SKM-1 (cell line): ENCODE data around the gene HIRA.

Source experiments
- DNase-seq: peaks from one replicate; lab custom pipeline; 2025; ENCODE audit not compliant: unreplicated experiment; lab: John Stamatoyannopoulos, UW

The HIRA gene, protein sequence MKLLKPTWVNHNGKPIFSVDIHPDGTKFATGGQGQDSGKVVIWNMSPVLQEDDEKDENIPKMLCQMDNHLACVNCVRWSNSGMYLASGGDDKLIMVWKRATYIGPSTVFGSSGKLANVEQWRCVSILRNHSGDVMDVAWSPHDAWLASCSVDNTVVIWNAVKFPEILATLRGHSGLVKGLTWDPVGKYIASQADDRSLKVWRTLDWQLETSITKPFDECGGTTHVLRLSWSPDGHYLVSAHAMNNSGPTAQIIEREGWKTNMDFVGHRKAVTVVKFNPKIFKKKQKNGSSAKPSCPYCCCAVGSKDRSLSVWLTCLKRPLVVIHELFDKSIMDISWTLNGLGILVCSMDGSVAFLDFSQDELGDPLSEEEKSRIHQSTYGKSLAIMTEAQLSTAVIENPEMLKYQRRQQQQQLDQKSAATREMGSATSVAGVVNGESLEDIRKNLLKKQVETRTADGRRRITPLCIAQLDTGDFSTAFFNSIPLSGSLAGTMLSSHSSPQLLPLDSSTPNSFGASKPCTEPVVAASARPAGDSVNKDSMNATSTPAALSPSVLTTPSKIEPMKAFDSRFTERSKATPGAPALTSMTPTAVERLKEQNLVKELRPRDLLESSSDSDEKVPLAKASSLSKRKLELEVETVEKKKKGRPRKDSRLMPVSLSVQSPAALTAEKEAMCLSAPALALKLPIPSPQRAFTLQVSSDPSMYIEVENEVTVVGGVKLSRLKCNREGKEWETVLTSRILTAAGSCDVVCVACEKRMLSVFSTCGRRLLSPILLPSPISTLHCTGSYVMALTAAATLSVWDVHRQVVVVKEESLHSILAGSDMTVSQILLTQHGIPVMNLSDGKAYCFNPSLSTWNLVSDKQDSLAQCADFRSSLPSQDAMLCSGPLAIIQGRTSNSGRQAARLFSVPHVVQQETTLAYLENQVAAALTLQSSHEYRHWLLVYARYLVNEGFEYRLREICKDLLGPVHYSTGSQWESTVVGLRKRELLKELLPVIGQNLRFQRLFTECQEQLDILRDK

DNA sequence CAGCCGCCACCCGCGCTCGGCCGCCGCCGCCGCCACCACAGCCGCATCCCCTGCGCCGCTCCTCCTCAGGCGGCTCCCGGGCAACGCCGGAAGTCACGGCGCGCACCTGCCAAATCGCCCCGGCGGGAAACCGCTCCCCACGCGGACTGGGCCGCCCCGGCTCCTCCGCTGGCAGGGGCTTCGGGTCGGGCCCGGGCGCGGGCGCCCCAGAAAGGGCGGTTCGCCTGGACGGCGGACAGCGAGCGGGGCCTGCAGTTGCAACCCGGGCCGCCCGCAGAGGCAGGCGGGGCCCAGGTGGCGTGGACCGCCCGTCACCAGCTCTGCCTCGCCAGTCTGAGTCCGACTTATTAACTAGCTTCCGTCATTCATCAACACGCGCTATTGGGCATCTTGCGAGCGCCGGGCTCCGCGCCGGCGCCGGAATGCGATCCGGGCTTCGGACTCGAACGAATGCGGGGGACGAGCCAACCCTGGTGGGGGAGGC, at the start of gene HIRA:
Gene HIRA, minus strand, starts transcription at position 85 of the 484 bp plus-strand sequence. CDS start 257 bp downstream, outside the sequence.
- DNase-seq: peak; percentile 30

DNA sequence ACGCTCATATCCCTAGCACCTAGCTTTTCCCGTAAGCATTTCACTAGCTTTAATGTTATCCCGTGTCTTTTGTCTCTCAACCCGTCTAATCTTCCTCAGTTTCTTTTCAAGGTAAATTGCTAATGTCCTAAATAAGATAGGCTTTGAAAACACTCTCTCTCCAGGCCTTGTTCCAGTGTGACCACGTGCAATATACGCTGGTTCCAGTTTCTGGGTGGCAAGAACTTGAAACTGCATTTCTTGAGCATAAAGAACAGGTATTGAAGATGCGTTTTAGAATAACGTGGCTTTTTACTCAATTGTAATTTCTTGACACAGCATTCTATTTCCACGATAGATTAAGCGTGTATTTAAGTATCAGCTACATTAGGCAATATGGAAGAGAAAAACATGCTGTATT, 49.3 kb upstream of the HIRA start:
- no peak for DNase-seq

DNA sequence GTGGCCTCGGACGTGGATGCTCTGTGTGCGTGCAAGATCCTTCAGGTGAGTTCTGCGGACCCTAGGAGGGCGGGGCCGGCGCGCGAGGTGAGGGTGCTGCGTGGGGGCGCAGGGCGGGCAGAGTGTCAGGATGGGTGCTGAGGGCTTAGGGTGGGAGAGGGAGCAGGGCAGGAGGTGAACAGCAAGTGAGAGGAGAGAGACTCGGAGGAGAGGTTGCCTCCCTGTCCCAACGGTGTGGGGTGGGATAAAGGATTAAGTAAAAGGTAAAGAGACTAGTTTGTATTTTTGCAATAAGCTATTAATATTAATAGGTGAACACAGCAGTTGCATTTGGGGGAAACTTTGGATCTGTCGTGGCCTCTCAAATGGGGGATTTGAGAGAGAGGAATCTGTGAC, 48.6 kb upstream of the HIRA start:
- DNase-seq: no peak

DNA sequence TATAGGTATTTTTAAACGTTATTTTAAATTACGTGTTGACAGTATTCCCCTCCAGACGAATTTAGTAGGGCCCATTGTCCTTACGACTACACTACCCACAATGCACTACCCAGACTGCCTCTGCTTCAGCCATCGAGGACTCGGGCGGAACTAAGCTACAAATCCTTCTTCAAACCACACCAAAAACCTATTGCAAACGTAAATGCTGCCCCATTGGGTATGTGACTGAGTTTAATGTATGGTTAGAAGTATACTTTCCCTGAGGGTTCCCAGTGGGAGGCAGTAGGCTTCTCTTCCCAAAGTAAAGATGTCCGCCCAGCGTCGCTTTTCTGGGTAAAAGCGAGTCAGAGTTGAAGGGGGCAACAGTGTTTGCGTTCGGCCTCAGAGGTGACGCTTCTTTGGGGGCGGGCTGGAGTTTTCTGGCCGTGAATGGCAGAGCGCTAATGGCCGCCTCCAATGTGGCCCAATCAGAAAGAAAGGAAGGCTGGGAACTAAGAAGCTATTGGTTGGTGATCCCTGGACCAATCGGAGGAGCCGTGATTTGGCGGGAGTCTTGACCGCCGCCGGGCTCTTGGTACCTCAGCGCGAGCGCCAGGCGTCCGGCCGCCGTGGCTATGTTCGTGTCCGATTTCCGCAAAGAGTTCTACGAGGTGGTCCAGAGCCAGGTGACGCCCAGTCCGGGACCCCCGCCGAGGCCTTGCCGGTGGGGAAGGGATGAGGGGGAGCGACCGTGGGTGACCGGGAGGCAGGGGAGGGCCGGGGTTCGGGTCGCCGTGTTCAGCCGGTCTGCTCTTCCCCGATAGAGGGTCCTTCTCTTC, 48.0 kb upstream of the HIRA start, which contains the start of gene CDC45:
Gene CDC45, plus strand, starts transcription at position 566 of the 818 bp plus-strand sequence. Its CDS starts 49 bp downstream, at position 615.
- peak; percentile 99 for DNase-seq

GRCh38 chr22:19478901-19479354, 47.4 kb upstream of the HIRA start, which contains the start of gene UFD1:
Gene UFD1, minus strand, starts transcription at chr22:19479193. Its CDS starts 108 bp downstream, at chr22:19479085.
- peak; percentile 85 for DNase-seq

DNA sequence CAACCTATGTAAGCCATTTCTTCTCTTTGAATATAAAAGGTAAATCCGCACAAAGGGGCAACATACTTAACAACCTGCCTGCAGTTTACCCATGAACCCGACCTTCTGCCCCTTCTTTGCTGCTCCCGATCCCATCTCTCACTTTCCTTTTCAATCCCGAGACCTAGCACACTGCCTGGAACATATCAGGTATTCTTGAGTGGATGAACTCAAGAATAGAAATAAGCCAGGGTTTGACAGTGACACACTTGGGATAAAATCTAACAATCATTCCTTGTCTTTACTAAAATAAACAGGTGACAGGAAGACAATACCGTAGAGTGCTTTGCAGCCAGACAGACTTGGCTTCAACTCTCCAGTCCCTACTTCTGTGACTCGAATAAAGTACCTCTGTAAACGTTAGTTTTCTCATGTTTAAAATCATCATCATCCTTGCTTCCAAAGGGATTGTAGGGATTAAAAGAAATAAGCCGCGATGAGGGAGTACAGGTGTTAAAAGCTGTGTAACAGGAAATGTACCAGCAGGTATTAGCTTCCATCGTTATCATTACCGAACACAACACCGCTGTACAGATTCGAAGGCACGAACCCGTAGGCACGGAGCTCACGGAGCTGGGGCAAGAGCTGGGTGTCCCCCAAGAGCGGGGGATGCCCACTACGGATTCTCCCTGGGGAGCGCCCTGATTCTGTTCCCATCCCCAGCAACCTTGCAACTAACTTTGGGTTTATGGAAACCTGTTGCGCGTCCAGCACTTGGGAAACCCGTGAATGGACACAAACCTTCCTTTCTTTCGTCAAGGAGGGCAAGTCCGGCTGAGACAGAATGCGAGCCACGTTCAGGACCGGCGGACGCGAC, 46.7 kb upstream of the HIRA start:
- DNase-seq: no peak

GRCh38 chr22:19477321-19478044, 46.0 kb upstream of the HIRA start:
- DNase-seq: no peak

DNA sequence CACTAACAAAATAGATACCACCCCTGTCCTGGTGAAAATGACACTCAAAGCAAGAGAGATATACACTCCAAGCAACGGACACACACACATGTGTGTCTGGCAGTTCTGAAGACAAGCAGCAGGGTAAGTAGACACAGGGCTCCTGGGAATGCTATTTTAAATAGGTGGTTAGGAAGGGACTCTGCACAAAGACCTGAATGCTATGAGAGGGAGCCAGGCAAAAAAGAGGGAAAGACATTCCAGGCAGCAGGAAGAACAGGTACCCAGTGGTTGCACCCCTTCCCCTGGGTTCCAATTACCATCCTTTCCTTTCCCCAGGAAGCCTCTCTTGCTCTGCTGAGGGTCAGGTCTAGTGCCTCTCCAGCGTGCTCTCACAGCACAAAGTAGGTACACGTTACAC, 44.5 kb upstream of the HIRA start:
- DNase-seq: no peak

GRCh38 chr22:19473578-19473977, 42.0 kb upstream of the HIRA start:
- no peak for DNase-seq

- no peak for DNase-seq
These were observed 40.7 kb upstream of the HIRA start for GRCh38 chr22:19472233-19472632.

DNA sequence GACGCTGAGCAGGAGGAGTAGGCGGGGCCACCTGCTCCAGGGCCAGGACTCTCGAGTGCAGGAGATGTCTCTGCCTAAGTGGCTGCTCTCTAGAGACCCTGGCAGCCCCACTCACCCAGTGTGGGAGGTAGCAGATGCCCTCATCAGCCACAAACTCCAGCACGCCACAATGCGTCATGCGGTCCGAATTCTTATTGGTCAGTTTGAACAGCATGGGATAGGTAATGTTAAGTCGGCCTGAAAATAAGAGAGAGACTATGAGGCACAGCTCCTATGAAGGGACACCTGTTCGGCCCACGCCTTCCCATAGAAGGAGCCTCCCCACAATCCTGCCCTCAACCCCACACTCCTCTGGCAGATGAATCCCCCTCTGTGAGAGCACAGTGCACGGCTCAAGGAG, 40.0 kb upstream of the HIRA start:
- DNase-seq: no peak

DNA sequence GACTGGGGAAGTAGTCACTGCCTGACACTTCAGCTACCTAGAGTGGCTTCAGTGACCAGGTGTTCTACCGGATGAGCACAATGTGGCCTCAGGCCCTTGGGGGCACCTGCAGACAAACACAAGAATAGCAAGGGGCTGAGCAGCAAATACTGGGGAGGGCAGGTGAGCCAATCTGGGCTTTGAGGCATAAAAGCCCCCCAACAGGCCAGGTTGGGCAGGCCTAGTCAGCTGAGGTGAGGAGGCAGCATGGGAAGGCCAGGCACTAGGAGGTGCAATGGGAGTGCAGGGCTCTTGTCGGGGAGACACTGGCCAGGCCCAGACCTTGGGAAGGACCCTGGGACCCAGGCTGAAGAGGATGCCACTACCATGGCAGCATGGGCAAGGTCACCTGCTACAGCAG, 38.5 kb upstream of the HIRA start:
- no peak for DNase-seq

DNA sequence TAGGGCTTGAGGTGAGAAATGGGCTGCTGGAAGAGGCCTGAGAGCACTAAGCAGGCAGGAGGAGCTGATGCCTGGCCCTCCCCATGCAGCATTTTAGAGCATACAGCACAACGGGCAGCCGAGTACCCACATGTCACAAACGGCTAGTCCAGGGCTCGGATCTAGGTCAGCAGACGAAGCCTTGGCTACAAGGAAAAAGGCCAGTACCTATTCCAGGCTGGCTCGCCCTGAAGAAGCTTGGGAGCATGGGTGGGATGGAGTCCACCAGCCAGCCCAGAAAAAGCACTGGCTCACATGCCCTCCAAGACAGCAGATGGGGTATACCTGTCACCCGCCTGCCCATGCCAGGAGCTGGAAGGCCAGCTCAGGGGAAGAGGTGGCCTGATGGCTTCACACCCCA, 37.9 kb upstream of the HIRA start:
- no peak for DNase-seq

DNA sequence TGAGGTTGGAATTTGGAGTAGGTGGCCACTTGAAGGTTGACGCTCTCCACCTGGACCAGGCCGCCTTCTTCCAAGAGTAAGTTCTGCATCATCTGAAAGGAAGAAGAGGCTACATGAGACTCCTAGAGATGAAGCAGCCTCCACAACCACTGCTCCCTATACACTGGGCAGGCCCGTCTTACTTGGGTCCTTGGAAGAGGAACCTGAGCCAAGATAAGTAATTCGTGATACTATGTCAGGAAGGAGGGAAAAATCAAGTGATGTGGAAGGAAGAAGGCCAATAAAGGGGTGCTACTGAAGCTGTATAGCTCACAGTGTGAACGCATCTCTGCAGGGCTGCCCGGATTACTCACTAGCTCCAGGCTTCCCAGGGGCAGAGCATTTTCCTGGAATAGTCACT, 36.4 kb upstream of the HIRA start:
- no peak for DNase-seq

- DNase-seq: no peak
These were observed 35.6 kb upstream of the HIRA start for GRCh38 chr22:19466848-19467752.

DNA sequence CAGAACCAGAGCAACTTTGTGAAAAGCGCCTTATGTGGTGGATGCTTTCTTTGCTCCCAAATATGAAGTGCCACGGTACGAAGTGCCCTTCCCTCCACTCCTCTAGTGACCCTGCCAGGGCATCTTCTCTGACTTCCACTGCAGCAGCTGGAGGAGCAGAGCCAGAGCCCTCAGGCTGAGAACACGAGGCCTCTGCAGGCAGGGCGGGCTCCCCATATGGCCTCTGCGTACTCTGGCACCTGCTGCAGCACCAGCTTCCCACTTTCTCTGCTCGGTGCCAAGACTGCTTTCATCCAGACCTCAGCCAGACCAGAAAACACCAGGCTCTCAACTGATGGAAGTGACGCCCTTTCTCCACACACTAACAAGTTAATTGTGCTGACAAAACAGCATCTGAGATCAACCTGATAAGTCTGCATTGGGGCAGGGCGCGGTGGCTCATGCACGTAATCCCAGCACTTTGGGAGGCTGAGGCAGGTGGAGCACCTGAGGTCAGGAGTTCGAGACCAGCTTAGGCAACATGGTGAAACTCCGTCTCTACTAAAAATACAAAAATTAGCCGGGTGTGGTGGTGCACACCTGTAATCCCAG, 34.7 kb upstream of the HIRA start:
- DNase-seq: no peak

GRCh38 chr22:19464975-19465374, 33.4 kb upstream of the HIRA start:
- DNase-seq: no peak
